ENCODE results near the gene USP25.

USP25 gene

GRCh38 chr21:15742052-15742670, 12.4 kb downstream of the USP25 start:
- no peaks in the 10 kb centered on the region for H3K4me1 ChIP-seq (ENCODE audit: low read length)
- H3K27me3 ChIP-seq (ENCODE audit: low read depth, low read length): no peaks in the 10 kb centered on the region
- no peaks in the 10 kb centered on the region for H3K9me3 ChIP-seq (ENCODE audit: insufficient read depth, low read length)
- no peak overlapping the region for H2AFZ ChIP-seq (ENCODE audit: low read depth, low read length)
- H4K20me1 ChIP-seq (ENCODE audit: insufficient read depth, low read length): peaks cover 20% of the 10 kb centered on the region
- no peak overlapping the region for H3K27ac ChIP-seq (ENCODE audit: low read length)
- H3K36me3 ChIP-seq (replicated peaks; ENCODE audit: low read depth, low read length): no peaks in the 10 kb centered on the region
- no peak overlapping the region for H3K9ac ChIP-seq (ENCODE audit: low read length)
- TF ChIP-seq, protein P1, sequence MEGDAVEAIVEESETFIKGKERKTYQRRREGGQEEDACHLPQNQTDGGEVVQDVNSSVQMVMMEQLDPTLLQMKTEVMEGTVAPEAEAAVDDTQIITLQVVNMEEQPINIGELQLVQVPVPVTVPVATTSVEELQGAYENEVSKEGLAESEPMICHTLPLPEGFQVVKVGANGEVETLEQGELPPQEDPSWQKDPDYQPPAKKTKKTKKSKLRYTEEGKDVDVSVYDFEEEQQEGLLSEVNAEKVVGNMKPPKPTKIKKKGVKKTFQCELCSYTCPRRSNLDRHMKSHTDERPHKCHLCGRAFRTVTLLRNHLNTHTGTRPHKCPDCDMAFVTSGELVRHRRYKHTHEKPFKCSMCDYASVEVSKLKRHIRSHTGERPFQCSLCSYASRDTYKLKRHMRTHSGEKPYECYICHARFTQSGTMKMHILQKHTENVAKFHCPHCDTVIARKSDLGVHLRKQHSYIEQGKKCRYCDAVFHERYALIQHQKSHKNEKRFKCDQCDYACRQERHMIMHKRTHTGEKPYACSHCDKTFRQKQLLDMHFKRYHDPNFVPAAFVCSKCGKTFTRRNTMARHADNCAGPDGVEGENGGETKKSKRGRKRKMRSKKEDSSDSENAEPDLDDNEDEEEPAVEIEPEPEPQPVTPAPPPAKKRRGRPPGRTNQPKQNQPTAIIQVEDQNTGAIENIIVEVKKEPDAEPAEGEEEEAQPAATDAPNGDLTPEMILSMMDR (IDR thresholded peaks at IDR 0.05; ENCODE audit: low read depth, low read length): no peak
- TF ChIP-seq EZH2phosphoT487 (IDR thresholded peaks at IDR 0.05; ENCODE audit: low read depth): no peak
- no peak overlapping the region for H3K4me3 ChIP-seq (ENCODE audit: low read length)
- peaks cover 92% of the 10 kb centered on the region for H3K79me2 ChIP-seq (ENCODE audit: low read length)
- H3K4me2 ChIP-seq (ENCODE audit: low read length): no peak overlapping the region

- Histone ChIP-seq H3K36me3 (replicated peaks; ENCODE audit: low read depth, low read length) (no peaks in the 10 kb centered on the region), H3K79me2 (ENCODE audit: low read length) (peaks cover 90% of the 10 kb centered on the region)
Observed at GRCh38 chr21:15742694-15743093, 12.9 kb downstream of the USP25 start.

DNA sequence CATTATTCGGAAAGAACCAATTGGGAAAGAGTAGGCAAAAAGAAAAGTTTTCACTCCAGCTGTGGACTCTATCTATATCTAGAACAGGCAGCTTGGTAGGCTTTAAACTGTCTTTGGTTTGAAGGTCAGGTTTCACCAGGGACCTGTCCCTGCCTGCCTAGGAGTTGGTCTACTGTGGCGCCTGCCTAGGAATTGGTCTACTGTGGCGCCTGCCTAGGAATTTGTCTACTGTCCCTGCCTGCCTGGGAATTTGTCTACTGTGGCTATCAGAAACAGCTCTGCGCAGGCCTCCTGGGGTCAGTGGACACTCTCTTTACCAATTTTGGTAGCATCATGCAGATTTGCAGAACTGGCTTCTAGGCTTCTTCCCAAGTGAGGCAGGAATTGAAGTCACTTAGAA, 13.8 kb downstream of the USP25 start:
- no peaks in the 10 kb centered on the region for H3K9me3 ChIP-seq (ENCODE audit: insufficient read depth, low read length)
- H3K79me2 ChIP-seq (ENCODE audit: low read length): peaks cover 90% of the 10 kb centered on the region
- H2AFZ ChIP-seq (ENCODE audit: low read depth, low read length): no peak overlapping the region
- H3K4me2 ChIP-seq (ENCODE audit: low read length): no peak overlapping the region
- no peaks in the 10 kb centered on the region for H3K36me3 ChIP-seq (replicated peaks; ENCODE audit: low read depth, low read length)
- no peaks in the 10 kb centered on the region for H3K27me3 ChIP-seq (ENCODE audit: low read depth, low read length)
- H4K20me1 ChIP-seq (ENCODE audit: insufficient read depth, low read length): peaks cover 17% of the 10 kb centered on the region
- TF ChIP-seq EZH2phosphoT487 (IDR thresholded peaks at IDR 0.05; ENCODE audit: low read depth): no peak
- TF ChIP-seq, protein P1 (IDR thresholded peaks at IDR 0.05; ENCODE audit: low read depth, low read length): no peak
- H3K4me3 ChIP-seq (ENCODE audit: low read length): no peak overlapping the region
- peaks cover 7% of the 10 kb centered on the region; the same call in 1 of the 2 replicates for H3K4me1 ChIP-seq (ENCODE audit: low read length)
- H3K9ac ChIP-seq (ENCODE audit: low read length): no peak overlapping the region
- H3K27ac ChIP-seq (ENCODE audit: low read length): no peak overlapping the region

More at GRCh38 chr21:15742694-15743093, 12.9 kb downstream of the USP25 start:
- Histone ChIP-seq H3K4me3 (ENCODE audit: low read length) (no peak overlapping the region), H3K9me3 (ENCODE audit: insufficient read depth, low read length) (no peaks in the 10 kb centered on the region), H3K4me1 (ENCODE audit: low read length) (peaks cover 3% of the 10 kb centered on the region; the same call in 1 of the 2 replicates), H3K27ac (ENCODE audit: low read length) (no peak overlapping the region), H3K4me2 (ENCODE audit: low read length) (no peak overlapping the region), H3K9ac (ENCODE audit: low read length) (no peak overlapping the region), H3K27me3 (ENCODE audit: low read depth, low read length) (no peaks in the 10 kb centered on the region), H2AFZ (ENCODE audit: low read depth, low read length) (no peak overlapping the region), H4K20me1 (ENCODE audit: insufficient read depth, low read length) (peaks cover 20% of the 10 kb centered on the region)
- TF ChIP-seq, protein P1 (IDR thresholded peaks at IDR 0.05; ENCODE audit: low read depth, low read length): no peak
- TF ChIP-seq EZH2phosphoT487 (IDR thresholded peaks at IDR 0.05; ENCODE audit: low read depth): no peak

- Histone ChIP-seq H3K4me2 (ENCODE audit: low read length) (no peak overlapping the region), H3K9me3 (ENCODE audit: insufficient read depth, low read length) (no peaks in the 10 kb centered on the region), H2AFZ (ENCODE audit: low read depth, low read length) (no peak overlapping the region), H3K27ac (ENCODE audit: low read length) (no peak overlapping the region), H3K4me1 (ENCODE audit: low read length) (peaks cover 7% of the 10 kb centered on the region; the same call in 1 of the 2 replicates), H3K4me3 (ENCODE audit: low read length) (no peak overlapping the region), H3K79me2 (ENCODE audit: low read length) (peaks cover 90% of the 10 kb centered on the region), H4K20me1 (ENCODE audit: insufficient read depth, low read length) (peaks cover 12% of the 10 kb centered on the region), H3K36me3 (replicated peaks; ENCODE audit: low read depth, low read length) (no peaks in the 10 kb centered on the region), H3K27me3 (ENCODE audit: low read depth, low read length) (no peaks in the 10 kb centered on the region), H3K9ac (ENCODE audit: low read length) (no peak overlapping the region)
- TF ChIP-seq, protein P1 (IDR thresholded peaks at IDR 0.05; ENCODE audit: low read depth, low read length): no peak
- no peak for TF ChIP-seq EZH2phosphoT487 (IDR thresholded peaks at IDR 0.05; ENCODE audit: low read depth)
Observed at GRCh38 chr21:15744926-15745325, 15.1 kb downstream of the USP25 start.

Data from OCI-LY3 (cell line).